Naive B cell (primary cell): ENCODE data around the gene OTX1. TPM values are rescaled to one million over a fixed set of nuclear protein-coding genes. Genes with fewer than 3 reads are reported as not detected.
"Not testable (repeated sequence)": the region's sequence is repeated elsewhere in the genome, so short reads cannot be mapped to it uniquely, and the experiment has no call there.

Experiments used
- ATAC-seq, 2 donors: fragments of 150-1000 bp; cut with Tn5 transposase; 2 replicates each; pipeline ENCODE4 v1.10.0; 2021; ENCODE audit warnings: low read depth in 2 of 2, mild to moderate bottlenecking in 2 of 2, moderate library complexity in 2 of 2
- DNase-seq: peaks from one replicate; pipeline ENCODE4 v3.0.0; 2022
- H3K27ac Mint-ChIP-seq, 6 donors: one replicate each; pipeline ENCODE4 v1.8.0; 2020 to 2022; ENCODE audit warnings: mild to moderate bottlenecking in 6 of 6, mixed read lengths in 6 of 6, moderate library complexity in 5 of 6, inconsistent platforms in 2 of 6
- H3K27me3 Mint-ChIP-seq, 3 donors: one replicate each; pipeline ENCODE4 v1.8.0; 2021 to 2022; ENCODE audit warnings: mixed read lengths in 3 of 3, mild to moderate bottlenecking in 1 of 3
- H3K36me3 Mint-ChIP-seq, 2 donors: one replicate each; pipeline ENCODE4 v1.8.0; 2020 to 2022; ENCODE audit warnings: mixed read lengths in 2 of 2, inconsistent platforms in 1 of 2, mild to moderate bottlenecking in 1 of 2
- H3K4me1 Mint-ChIP-seq, 3 donors: one replicate each; pipeline ENCODE4 v1.8.0; 2020 to 2022; ENCODE audit warnings: mixed read lengths in 3 of 3, inconsistent platforms in 1 of 3, mild to moderate bottlenecking in 1 of 3, moderate library complexity in 1 of 3
- H3K4me3 Mint-ChIP-seq, 8 donors: one replicate each; pipeline ENCODE4 v1.8.0; 2020 to 2022; ENCODE audit warnings: mild to moderate bottlenecking in 8 of 8, mixed read lengths in 8 of 8, moderate library complexity in 8 of 8, inconsistent platforms in 2 of 8
- H3K9me3 Mint-ChIP-seq, 7 donors: one replicate each; pipeline ENCODE4 v1.8.0; 2020 to 2022; ENCODE audit warnings: mixed read lengths in 7 of 7, mild to moderate bottlenecking in 5 of 7, inconsistent platforms in 2 of 7, moderate library complexity in 1 of 7
- polyA plus RNA-seq, 6 donors: library from polyadenylated mRNA; unstranded; fragments of 300-500 nt; fragmentation: Illumina TruSeq; gene quantifications; one replicate each; pipeline ENCODE4 v1.2.3, GENCODE V29; 2021; ENCODE audit warnings: low read depth in 6 of 6

The OTX1 gene
- polyA plus RNA-seq: not detected

- Mint-ChIP-seq H3K27me3 (peaks cover 79 to 94% (median 86%) of the 10 kb centered on the region in 3 donors), H3K4me3 (peak within 1 kb of the TSS; percentile 86 to 93 (median 91)), H3K36me3 (peaks cover 11 to 20% of the 10 kb centered on the region in 2 donors), H3K4me1 (peaks cover 46 to 82% (median 69%) of the 10 kb centered on the region in 3 donors), H3K27ac (peak within 1 kb of the TSS in 4 of 6 donors; percentile 7 to 93 (median 52)), H3K9me3 (peaks cover 0 to 12% (median 7%) of the 10 kb centered on the region in 7 donors)
- DNase-seq (peak; percentile 57), ATAC-seq (peak; percentile 55 to 75)
Observed at GRCh38 chr2:63050334-63051041, at the start of gene OTX1. TSS of gene OTX1 (plus strand) at chr2:63050830. CDS start at chr2:63052991, 2,161 bp downstream.

GRCh38 chr2:63001576-63001975, 49.1 kb upstream of the OTX1 start:
- no peaks in the 10 kb centered on the region for H3K9me3 Mint-ChIP-seq
- no peak overlapping the region for H3K4me3 Mint-ChIP-seq
- no peak for ATAC-seq
- no peak for DNase-seq
- H3K27ac Mint-ChIP-seq: no peak overlapping the region
- H3K4me1 Mint-ChIP-seq: no peaks in the 10 kb centered on the region
- no peaks in the 10 kb centered on the region for H3K27me3 Mint-ChIP-seq
- H3K36me3 Mint-ChIP-seq: peaks cover 31 to 34% of the 10 kb centered on the region in 2 donors

GRCh38 chr2:63003351-63003750, 47.3 kb upstream of the OTX1 start:
- DNase-seq (no peak), ATAC-seq (no peak)
- Mint-ChIP-seq H3K9me3 (no peaks in the 10 kb centered on the region), H3K36me3 (peaks cover 22 to 26% of the 10 kb centered on the region in 2 donors), H3K4me3 (no peak overlapping the region), H3K27me3 (no peaks in the 10 kb centered on the region), H3K27ac (no peak overlapping the region), H3K4me1 (no peaks in the 10 kb centered on the region)

- no peak for ATAC-seq
- Mint-ChIP-seq H3K4me1 (no peaks in the 10 kb centered on the region), H3K27ac (no peak overlapping the region), H3K27me3 (no peaks in the 10 kb centered on the region), H3K4me3 (no peak overlapping the region), H3K36me3 (peaks cover 7 to 19% of the 10 kb centered on the region in 2 donors), H3K9me3 (no peaks in the 10 kb centered on the region)
- no peak for DNase-seq
Observed at GRCh38 chr2:63007813-63008458, 42.7 kb upstream of the OTX1 start.

GRCh38 chr2:63008838-63009237, 41.8 kb upstream of the OTX1 start:
- ATAC-seq (no peak), DNase-seq (no peak)
- no peak overlapping the region for H3K27ac Mint-ChIP-seq
- peaks cover 5 to 23% of the 10 kb centered on the region in 2 donors for H3K36me3 Mint-ChIP-seq
- no peaks in the 10 kb centered on the region for H3K4me1 Mint-ChIP-seq
- H3K9me3 Mint-ChIP-seq: no peaks in the 10 kb centered on the region
- H3K4me3 Mint-ChIP-seq: no peak overlapping the region
- no peaks in the 10 kb centered on the region for H3K27me3 Mint-ChIP-seq

GRCh38 chr2:63009490-63009889, 41.1 kb upstream of the OTX1 start:
- no peaks in the 10 kb centered on the region for H3K9me3 Mint-ChIP-seq
- DNase-seq (no peak), ATAC-seq (no peak)
- H3K27ac Mint-ChIP-seq: no peak overlapping the region
- H3K36me3 Mint-ChIP-seq: peaks cover 0 to 20% of the 10 kb centered on the region in 2 donors
- no peak overlapping the region for H3K4me3 Mint-ChIP-seq
- no peaks in the 10 kb centered on the region for H3K4me1 Mint-ChIP-seq
- no peaks in the 10 kb centered on the region for H3K27me3 Mint-ChIP-seq

GRCh38 chr2:63012541-63012940, 38.1 kb upstream of the OTX1 start:
- H3K27me3 Mint-ChIP-seq: no peaks in the 10 kb centered on the region
- ATAC-seq (no peak), DNase-seq (no peak)
- H3K9me3 Mint-ChIP-seq: no peaks in the 10 kb centered on the region
- H3K4me3 Mint-ChIP-seq: no peak overlapping the region
- no peak overlapping the region for H3K27ac Mint-ChIP-seq
- H3K4me1 Mint-ChIP-seq: no peaks in the 10 kb centered on the region
- peaks cover 0 to 20% of the 10 kb centered on the region in 2 donors for H3K36me3 Mint-ChIP-seq

- Mint-ChIP-seq H3K4me1 (no peaks in the 10 kb centered on the region), H3K27ac (no peak overlapping the region), H3K9me3 (no peaks in the 10 kb centered on the region), H3K36me3 (peaks cover 0 to 20% of the 10 kb centered on the region in 2 donors), H3K4me3 (no peak overlapping the region), H3K27me3 (no peaks in the 10 kb centered on the region)
- no peak for DNase-seq
- no peak for ATAC-seq
Observed at GRCh38 chr2:63013438-63013837, 37.2 kb upstream of the OTX1 start.

GRCh38 chr2:63015389-63015788, 35.2 kb upstream of the OTX1 start:
- no peak overlapping the region for H3K4me3 Mint-ChIP-seq
- H3K4me1 Mint-ChIP-seq: no peaks in the 10 kb centered on the region
- peaks cover 0 to 15% of the 10 kb centered on the region in 2 donors for H3K36me3 Mint-ChIP-seq
- no peak overlapping the region for H3K27ac Mint-ChIP-seq
- no peaks in the 10 kb centered on the region for H3K27me3 Mint-ChIP-seq
- DNase-seq (no peak), ATAC-seq (no peak)
- no peaks in the 10 kb centered on the region for H3K9me3 Mint-ChIP-seq

GRCh38 chr2:63018439-63018838, 32.2 kb upstream of the OTX1 start:
- Mint-ChIP-seq H3K27ac (no peak overlapping the region), H3K4me3 (no peak overlapping the region), H3K4me1 (no peaks in the 10 kb centered on the region), H3K9me3 (peaks cover 0 to 1% (median 0%) of the 10 kb centered on the region in 7 donors), H3K36me3 (peaks cover 0 to 8% of the 10 kb centered on the region in 2 donors), H3K27me3 (no peaks in the 10 kb centered on the region)
- DNase-seq (no peak), ATAC-seq (no peak)

GRCh38 chr2:63019686-63020085, 30.9 kb upstream of the OTX1 start:
- not testable (repeated sequence) for ATAC-seq, H3K9me3 Mint-ChIP-seq, H3K27me3 Mint-ChIP-seq, DNase-seq, H3K27ac Mint-ChIP-seq, H3K4me1 Mint-ChIP-seq, H3K36me3 Mint-ChIP-seq, H3K4me3 Mint-ChIP-seq

GRCh38 chr2:63023444-63023843, 27.2 kb upstream of the OTX1 start:
- ATAC-seq (no peak), DNase-seq (no peak)
- H3K4me1 Mint-ChIP-seq: no peaks in the 10 kb centered on the region
- H3K36me3 Mint-ChIP-seq: peaks cover 0 to 17% of the 10 kb centered on the region in 2 donors
- H3K9me3 Mint-ChIP-seq: peaks cover 0 to 1% (median 0%) of the 10 kb centered on the region in 7 donors
- no peaks in the 10 kb centered on the region for H3K27me3 Mint-ChIP-seq
- H3K27ac Mint-ChIP-seq: no peak overlapping the region
- H3K4me3 Mint-ChIP-seq: no peak overlapping the region

- Mint-ChIP-seq H3K4me3 (no peak overlapping the region), H3K9me3 (peaks cover 0 to under 1% (median 0%) of the 10 kb centered on the region in 7 donors)
Observed at GRCh38 chr2:63027220-63027619, 23.4 kb upstream of the OTX1 start.

GRCh38 chr2:63029058-63029457, 21.6 kb upstream of the OTX1 start:
- no peak overlapping the region for H3K27ac Mint-ChIP-seq
- no peaks in the 10 kb centered on the region for H3K4me1 Mint-ChIP-seq
- DNase-seq: no peak

More at GRCh38 chr2:63027220-63027619, 23.4 kb upstream of the OTX1 start:
- ATAC-seq (no peak), DNase-seq (no peak)
- Mint-ChIP-seq H3K27me3 (no peaks in the 10 kb centered on the region), H3K36me3 (peaks cover 0 to 17% of the 10 kb centered on the region in 2 donors), H3K27ac (peak overlapping the region in 1 of 6 donors; percentile 39), H3K4me1 (no peaks in the 10 kb centered on the region)

More at GRCh38 chr2:63029058-63029457, 21.6 kb upstream of the OTX1 start:
- Mint-ChIP-seq H3K36me3 (peaks cover 0 to 17% of the 10 kb centered on the region in 2 donors), H3K4me3 (peak overlapping the region in 1 of 8 donors; percentile 43), H3K9me3 (no peaks in the 10 kb centered on the region), H3K27me3 (no peaks in the 10 kb centered on the region)
- ATAC-seq: no peak
